Breast epithelium (tissue), 3 donors: ENCODE data around the gene HDAC7.
A peak's percentile ranks its signal among the peaks of the same experiment; 100 is the strongest.

Experiments
- POLR2A ChIP-seq: fragments of 450-650 bp; IDR thresholded peaks from one replicate; pipeline ENCODE4 v1.6.1; 2016; ENCODE audit warnings: antibody characterized with exemption, mild to moderate bottlenecking, moderate library complexity
- TF ChIP-seq, protein P1 (sequence below), 3 donors: fragments of 450-650 bp; IDR thresholded peaks; one replicate each; pipeline ENCODE4 v1.5.1; 2016 to 2017; ENCODE audit warnings: antibody characterized with exemption in 3 of 3, mild to moderate bottlenecking in 3 of 3, moderate library complexity in 3 of 3

- TF ChIP-seq, protein P1, sequence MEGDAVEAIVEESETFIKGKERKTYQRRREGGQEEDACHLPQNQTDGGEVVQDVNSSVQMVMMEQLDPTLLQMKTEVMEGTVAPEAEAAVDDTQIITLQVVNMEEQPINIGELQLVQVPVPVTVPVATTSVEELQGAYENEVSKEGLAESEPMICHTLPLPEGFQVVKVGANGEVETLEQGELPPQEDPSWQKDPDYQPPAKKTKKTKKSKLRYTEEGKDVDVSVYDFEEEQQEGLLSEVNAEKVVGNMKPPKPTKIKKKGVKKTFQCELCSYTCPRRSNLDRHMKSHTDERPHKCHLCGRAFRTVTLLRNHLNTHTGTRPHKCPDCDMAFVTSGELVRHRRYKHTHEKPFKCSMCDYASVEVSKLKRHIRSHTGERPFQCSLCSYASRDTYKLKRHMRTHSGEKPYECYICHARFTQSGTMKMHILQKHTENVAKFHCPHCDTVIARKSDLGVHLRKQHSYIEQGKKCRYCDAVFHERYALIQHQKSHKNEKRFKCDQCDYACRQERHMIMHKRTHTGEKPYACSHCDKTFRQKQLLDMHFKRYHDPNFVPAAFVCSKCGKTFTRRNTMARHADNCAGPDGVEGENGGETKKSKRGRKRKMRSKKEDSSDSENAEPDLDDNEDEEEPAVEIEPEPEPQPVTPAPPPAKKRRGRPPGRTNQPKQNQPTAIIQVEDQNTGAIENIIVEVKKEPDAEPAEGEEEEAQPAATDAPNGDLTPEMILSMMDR (IDR thresholded peaks at IDR 0.05), result peak in 1 of 3 donors; percentile 18
- TF ChIP-seq POLR2A, result no peak
Observed at GRCh38 chr12:47773062-47773857, 46.4 kb downstream of the HDAC7 start, which contains the start of gene SLC48A1.
